ENCODE results near the gene TENT5C. TPM values are rescaled to one million over a fixed set of nuclear protein-coding genes. Genes with fewer than 3 reads are reported as not detected.

Gene TENT5C
- total and polyA plus RNA-seq, 7 experiments from 2014 or later, result 0.91 to 47.0 (median 3.9) TPM

- Mint-ChIP-seq H3K9me3 (peaks cover 0 to 2% (median 0%) of the 10 kb centered on the region in 11 donors), H3K36me3 (no peaks in the 10 kb centered on the region), H3K4me3 (no peak overlapping the region), H3K27me3 (peaks cover 0 to 25% (median 0%) of the 10 kb centered on the region in 5 donors), H3K4me1 (peaks cover 0 to 2% (median 0%) of the 10 kb centered on the region in 7 donors), H3K27ac (no peak overlapping the region)
- H3K4me1 ChIP-seq (ENCODE audit: control insufficient read depth in 2 of 2, insufficient read depth in 2 of 2, low read length in 2 of 2), result no peaks in the 10 kb centered on the region
- ChIA-PET CTCF (interaction anchor here (0.7 kb wide), 1 partner anchor 12 kb away, joined by 4 read pairs; no protein-coding TSS in a partner anchor), POLR2A (no interaction called here)
- DNase-seq (no peak), ATAC-seq (peak; percentile 48)
- H3K27ac ChIP-seq (ENCODE audit: low read depth, low read length), result no peak overlapping the region
- H3K27me3 ChIP-seq (ENCODE audit: control insufficient read depth in 2 of 2, insufficient read depth in 2 of 2, low read length in 2 of 2), result no peaks in the 10 kb centered on the region
- H3K36me3 ChIP-seq (ENCODE audit: control insufficient read depth in 2 of 3, insufficient read depth in 3 of 3, low read length in 3 of 3), result no peaks in the 10 kb centered on the region
- no peaks in the 10 kb centered on the region for H3K9me3 ChIP-seq (ENCODE audit: control insufficient read depth in 2 of 3, low read length in 3 of 3)
- H3K4me3 ChIP-seq (ENCODE audit: low read length), result no peak overlapping the region
- intact Hi-C loops (cut with micrococcal nuclease), result no loop called here
Observed at GRCh38 chr1:117596023-117596720, 9.7 kb upstream of the TENT5C start.

GRCh38 chr1:117598489-117598888 lies 7.4 kb upstream of the TENT5C start:
- Histone ChIP-seq H3K27ac (ENCODE audit: low read depth, low read length) (no peak overlapping the region), H3K4me1 (ENCODE audit: control insufficient read depth in 2 of 2, insufficient read depth in 2 of 2, low read length in 2 of 2) (no peaks in the 10 kb centered on the region), H3K4me3 (ENCODE audit: low read length) (no peak overlapping the region), H3K36me3 (ENCODE audit: control insufficient read depth in 2 of 3, insufficient read depth in 3 of 3, low read length in 3 of 3) (no peaks in the 10 kb centered on the region), H3K9me3 (ENCODE audit: control insufficient read depth in 2 of 3, low read length in 3 of 3) (no peaks in the 10 kb centered on the region), H3K27me3 (ENCODE audit: control insufficient read depth in 2 of 2, insufficient read depth in 2 of 2, low read length in 2 of 2) (no peaks in the 10 kb centered on the region)
- H3K4me1 Mint-ChIP-seq, result peaks cover 0 to 2% (median 0%) of the 10 kb centered on the region in 7 donors
- H3K27ac Mint-ChIP-seq, result no peak overlapping the region
- intact Hi-C loops (cut with micrococcal nuclease), result no loop called here
- no peak overlapping the region for H3K4me3 Mint-ChIP-seq
- POLR2A ChIA-PET, result no interaction called here
- peaks cover 0 to 43% (median 0%) of the 10 kb centered on the region in 5 donors for H3K27me3 Mint-ChIP-seq
- DNase-seq, result no peak
- no peaks in the 10 kb centered on the region for H3K36me3 Mint-ChIP-seq
- no peak for ATAC-seq
- CTCF ChIA-PET, result no interaction called here
- peaks cover 0 to 2% (median 0%) of the 10 kb centered on the region in 11 donors for H3K9me3 Mint-ChIP-seq

DNA sequence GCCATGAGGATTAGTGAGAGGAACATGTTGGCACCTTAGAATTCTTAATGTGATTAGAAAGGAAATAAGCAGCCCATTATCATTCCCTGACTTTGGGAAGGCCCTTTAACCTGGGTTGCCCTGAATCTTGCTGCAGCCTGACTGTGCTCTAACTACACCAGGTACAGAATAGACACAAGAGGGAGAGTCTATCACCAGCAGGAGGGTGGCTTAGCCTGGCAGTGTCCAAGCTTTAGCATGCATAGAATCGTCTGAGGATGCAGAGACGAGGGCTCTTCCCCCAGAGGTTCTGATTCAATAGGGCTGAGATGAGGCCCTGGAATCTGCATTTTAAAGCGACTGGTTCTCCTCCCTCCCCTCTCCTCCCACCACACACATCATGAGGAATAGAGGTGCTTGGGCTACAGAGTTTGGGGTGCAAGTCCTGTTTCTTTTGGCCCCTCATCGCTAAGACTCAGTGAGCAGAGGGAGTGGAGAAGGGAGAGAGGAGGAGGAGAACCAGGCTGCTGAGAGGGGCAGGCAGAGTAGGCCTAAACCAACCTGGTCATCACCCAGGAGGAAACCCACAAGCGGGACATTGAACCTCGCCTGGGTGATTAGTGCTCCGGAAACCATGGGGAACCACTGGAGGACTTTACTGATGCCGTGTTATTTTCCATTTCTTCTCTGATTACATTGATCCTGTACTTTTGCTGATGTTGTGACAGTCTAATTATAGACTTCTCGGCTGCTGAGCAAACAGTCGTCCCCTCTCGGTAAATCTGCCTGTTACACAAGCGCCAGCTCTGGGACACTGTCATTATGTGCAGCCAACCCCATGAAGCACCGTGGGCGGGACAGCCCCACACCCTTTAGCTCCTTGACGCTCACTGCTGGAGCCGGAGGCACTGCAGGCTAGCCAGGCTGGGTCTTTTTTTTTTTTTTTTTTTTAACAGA lies 6.3 kb upstream of the TENT5C start:
- Histone ChIP-seq H3K4me1 (ENCODE audit: control insufficient read depth in 2 of 2, insufficient read depth in 2 of 2, low read length in 2 of 2) (no peaks in the 10 kb centered on the region), H3K27me3 (ENCODE audit: control insufficient read depth in 2 of 2, insufficient read depth in 2 of 2, low read length in 2 of 2) (no peaks in the 10 kb centered on the region), H3K27ac (ENCODE audit: low read depth, low read length) (no peak overlapping the region), H3K4me3 (ENCODE audit: low read length) (no peak overlapping the region), H3K9me3 (ENCODE audit: control insufficient read depth in 2 of 3, low read length in 3 of 3) (no peaks in the 10 kb centered on the region), H3K36me3 (ENCODE audit: control insufficient read depth in 2 of 3, insufficient read depth in 3 of 3, low read length in 3 of 3) (no peaks in the 10 kb centered on the region)
- Mint-ChIP-seq H3K4me3 (no peak overlapping the region), H3K4me1 (peaks cover 0 to 2% (median 1%) of the 10 kb centered on the region in 7 donors), H3K27ac (no peak overlapping the region), H3K27me3 (peaks cover 0 to 51% (median 0%) of the 10 kb centered on the region in 5 donors), H3K9me3 (no peaks in the 10 kb centered on the region), H3K36me3 (no peaks in the 10 kb centered on the region)
- intact Hi-C loops (cut with micrococcal nuclease), result loop anchor here (10.0 kb wide), 2 partner anchors 595 to 1095 kb away; partner anchors contain the start of gene CD101 (in 1 of the 2)
- ChIA-PET POLR2A (no interaction called here), CTCF (no interaction called here)
- ATAC-seq, result no peak
- no peak for DNase-seq

DNA sequence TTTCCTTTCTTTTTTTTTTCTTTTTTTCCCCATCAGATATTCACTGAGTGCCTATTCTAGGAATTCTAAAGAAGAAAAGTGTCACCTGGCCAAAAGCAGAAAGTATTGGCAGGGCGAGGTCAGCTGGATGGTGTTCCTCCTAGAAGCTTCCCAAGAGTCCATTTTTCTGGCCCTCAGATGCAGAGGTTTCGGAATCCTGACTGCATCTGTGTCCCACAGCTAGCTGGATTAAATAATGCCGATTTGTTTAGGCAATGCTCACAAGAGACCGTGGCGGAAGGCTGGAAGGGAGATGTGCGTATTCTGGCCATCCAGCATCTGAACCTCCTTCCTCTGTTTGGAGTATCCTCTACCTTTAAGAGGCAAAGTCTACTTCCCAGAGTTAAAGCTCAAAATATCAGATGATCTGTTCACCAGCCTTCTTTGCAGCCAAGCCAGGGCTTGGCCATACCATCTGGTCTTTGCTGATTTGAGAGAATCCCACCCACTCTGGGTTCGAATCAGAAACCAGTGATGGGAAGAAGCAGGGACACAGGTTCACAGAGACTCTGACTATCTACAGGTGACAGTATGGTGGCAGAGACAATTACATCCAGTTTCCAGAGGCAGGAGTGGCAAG lies 5.4 kb upstream of the TENT5C start:
- POLR2A ChIA-PET, result no interaction called here
- Mint-ChIP-seq H3K9me3 (no peaks in the 10 kb centered on the region), H3K36me3 (no peaks in the 10 kb centered on the region), H3K4me1 (peaks cover 0 to 10% (median 8%) of the 10 kb centered on the region in 7 donors), H3K4me3 (no peak overlapping the region), H3K27ac (no peak overlapping the region), H3K27me3 (peaks cover 0 to 56% (median 0%) of the 10 kb centered on the region in 5 donors)
- no peaks in the 10 kb centered on the region for H3K9me3 ChIP-seq (ENCODE audit: control insufficient read depth in 2 of 3, low read length in 3 of 3)
- no peaks in the 10 kb centered on the region for H3K36me3 ChIP-seq (ENCODE audit: control insufficient read depth in 2 of 3, insufficient read depth in 3 of 3, low read length in 3 of 3)
- intact Hi-C loops (cut with micrococcal nuclease), result loop anchor here (10.0 kb wide), 2 partner anchors 596 to 1096 kb away; partner anchors contain the start of gene CD101 (in 1 of the 2)
- H3K27me3 ChIP-seq (ENCODE audit: control insufficient read depth in 2 of 2, insufficient read depth in 2 of 2, low read length in 2 of 2), result no peaks in the 10 kb centered on the region
- no peak overlapping the region for H3K4me3 ChIP-seq (ENCODE audit: low read length)
- H3K4me1 ChIP-seq (ENCODE audit: control insufficient read depth in 2 of 2, insufficient read depth in 2 of 2, low read length in 2 of 2), result peaks cover 0 to 7% of the 10 kb centered on the region in 2 donors
- no peak for ATAC-seq
- CTCF ChIA-PET, result no interaction called here
- no peak for DNase-seq
- H3K27ac ChIP-seq (ENCODE audit: low read depth, low read length), result no peak overlapping the region

- intact Hi-C loops (cut with micrococcal nuclease), result loop anchor here (10.0 kb wide), 2 partner anchors 596 to 1096 kb away; partner anchors contain the start of gene CD101 (in 1 of the 2)
- Histone ChIP-seq H3K9me3 (ENCODE audit: control insufficient read depth in 2 of 3, low read length in 3 of 3) (no peaks in the 10 kb centered on the region), H3K36me3 (ENCODE audit: control insufficient read depth in 2 of 3, insufficient read depth in 3 of 3, low read length in 3 of 3) (no peaks in the 10 kb centered on the region), H3K27ac (ENCODE audit: low read depth, low read length) (no peak overlapping the region), H3K4me3 (ENCODE audit: low read length) (no peak overlapping the region), H3K27me3 (ENCODE audit: control insufficient read depth in 2 of 2, insufficient read depth in 2 of 2, low read length in 2 of 2) (no peaks in the 10 kb centered on the region), H3K4me1 (ENCODE audit: control insufficient read depth in 2 of 2, insufficient read depth in 2 of 2, low read length in 2 of 2) (peaks cover 0 to 7% of the 10 kb centered on the region in 2 donors)
- DNase-seq (no peak), ATAC-seq (no peak)
- H3K4me1 Mint-ChIP-seq, result peaks cover 0 to 12% (median 8%) of the 10 kb centered on the region in 7 donors
- H3K9me3 Mint-ChIP-seq, result no peaks in the 10 kb centered on the region
- peaks cover 0 to 59% (median 0%) of the 10 kb centered on the region in 5 donors for H3K27me3 Mint-ChIP-seq
- no peak overlapping the region for H3K4me3 Mint-ChIP-seq
- no peak overlapping the region for H3K27ac Mint-ChIP-seq
- POLR2A ChIA-PET, result no interaction called here
- CTCF ChIA-PET, result interaction anchor here (1.3 kb wide), 1 partner anchor 73 kb away, joined by 3 read pairs; no protein-coding TSS in a partner anchor
- no peaks in the 10 kb centered on the region for H3K36me3 Mint-ChIP-seq
Observed at GRCh38 chr1:117600966-117601365, 4.9 kb upstream of the TENT5C start.

DNA sequence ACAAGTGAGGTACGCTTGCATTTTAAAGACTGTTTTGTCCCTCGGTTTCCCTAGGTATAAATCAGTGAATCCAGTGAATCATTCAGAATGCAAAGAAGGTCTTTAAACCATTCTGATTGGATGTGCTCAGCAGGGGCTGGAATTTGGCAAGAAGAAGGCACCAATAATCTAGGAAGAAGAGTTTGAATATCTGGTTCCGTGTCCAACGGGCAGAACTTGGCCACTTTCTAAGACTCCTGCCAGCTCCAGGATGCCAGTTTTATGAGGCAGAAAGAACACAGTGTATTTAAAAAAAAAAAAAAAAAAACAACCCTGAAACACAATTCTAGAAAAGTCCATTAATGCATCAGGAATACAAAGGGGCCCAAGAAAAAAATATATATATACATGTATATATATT lies 3.0 kb upstream of the TENT5C start:
- no peaks in the 10 kb centered on the region for H3K36me3 ChIP-seq (ENCODE audit: control insufficient read depth in 2 of 3, insufficient read depth in 3 of 3, low read length in 3 of 3)
- intact Hi-C loops (cut with micrococcal nuclease), result loop anchor here (2.0 to 10.0 kb wide), 3 partner anchors 14 to 1098 kb away; partner anchors contain the start of gene CD101 (in 1 of the 2)
- H3K27me3 ChIP-seq (ENCODE audit: control insufficient read depth in 2 of 2, insufficient read depth in 2 of 2, low read length in 2 of 2), result no peaks in the 10 kb centered on the region
- DNase-seq, result no peak
- peaks cover 0 to 2% (median 0%) of the 10 kb centered on the region in 5 donors for H3K36me3 Mint-ChIP-seq
- H3K4me3 Mint-ChIP-seq, result no peak overlapping the region
- peaks cover 0 to 53% (median 0%) of the 10 kb centered on the region in 5 donors for H3K27me3 Mint-ChIP-seq
- ChIA-PET CTCF (no interaction called here), POLR2A (interaction anchor here (0.6 kb wide), 1 partner anchor 100 kb away, joined by 3 read pairs; no protein-coding TSS in a partner anchor)
- H3K4me1 Mint-ChIP-seq, result peaks cover 7 to 22% (median 15%) of the 10 kb centered on the region in 7 donors
- H3K27ac ChIP-seq (ENCODE audit: low read depth, low read length), result no peak overlapping the region
- ATAC-seq, result no peak
- no peak overlapping the region for H3K4me3 ChIP-seq (ENCODE audit: low read length)
- peaks cover 3 to 15% of the 10 kb centered on the region in 2 donors for H3K4me1 ChIP-seq (ENCODE audit: control insufficient read depth in 2 of 2, insufficient read depth in 2 of 2, low read length in 2 of 2)
- H3K27ac Mint-ChIP-seq, result no peak overlapping the region
- H3K9me3 Mint-ChIP-seq, result no peaks in the 10 kb centered on the region
- H3K9me3 ChIP-seq (ENCODE audit: control insufficient read depth in 2 of 3, low read length in 3 of 3), result no peaks in the 10 kb centered on the region
